ENCODE data around the gene ABI3BP.

ABI3BP gene, protein sequence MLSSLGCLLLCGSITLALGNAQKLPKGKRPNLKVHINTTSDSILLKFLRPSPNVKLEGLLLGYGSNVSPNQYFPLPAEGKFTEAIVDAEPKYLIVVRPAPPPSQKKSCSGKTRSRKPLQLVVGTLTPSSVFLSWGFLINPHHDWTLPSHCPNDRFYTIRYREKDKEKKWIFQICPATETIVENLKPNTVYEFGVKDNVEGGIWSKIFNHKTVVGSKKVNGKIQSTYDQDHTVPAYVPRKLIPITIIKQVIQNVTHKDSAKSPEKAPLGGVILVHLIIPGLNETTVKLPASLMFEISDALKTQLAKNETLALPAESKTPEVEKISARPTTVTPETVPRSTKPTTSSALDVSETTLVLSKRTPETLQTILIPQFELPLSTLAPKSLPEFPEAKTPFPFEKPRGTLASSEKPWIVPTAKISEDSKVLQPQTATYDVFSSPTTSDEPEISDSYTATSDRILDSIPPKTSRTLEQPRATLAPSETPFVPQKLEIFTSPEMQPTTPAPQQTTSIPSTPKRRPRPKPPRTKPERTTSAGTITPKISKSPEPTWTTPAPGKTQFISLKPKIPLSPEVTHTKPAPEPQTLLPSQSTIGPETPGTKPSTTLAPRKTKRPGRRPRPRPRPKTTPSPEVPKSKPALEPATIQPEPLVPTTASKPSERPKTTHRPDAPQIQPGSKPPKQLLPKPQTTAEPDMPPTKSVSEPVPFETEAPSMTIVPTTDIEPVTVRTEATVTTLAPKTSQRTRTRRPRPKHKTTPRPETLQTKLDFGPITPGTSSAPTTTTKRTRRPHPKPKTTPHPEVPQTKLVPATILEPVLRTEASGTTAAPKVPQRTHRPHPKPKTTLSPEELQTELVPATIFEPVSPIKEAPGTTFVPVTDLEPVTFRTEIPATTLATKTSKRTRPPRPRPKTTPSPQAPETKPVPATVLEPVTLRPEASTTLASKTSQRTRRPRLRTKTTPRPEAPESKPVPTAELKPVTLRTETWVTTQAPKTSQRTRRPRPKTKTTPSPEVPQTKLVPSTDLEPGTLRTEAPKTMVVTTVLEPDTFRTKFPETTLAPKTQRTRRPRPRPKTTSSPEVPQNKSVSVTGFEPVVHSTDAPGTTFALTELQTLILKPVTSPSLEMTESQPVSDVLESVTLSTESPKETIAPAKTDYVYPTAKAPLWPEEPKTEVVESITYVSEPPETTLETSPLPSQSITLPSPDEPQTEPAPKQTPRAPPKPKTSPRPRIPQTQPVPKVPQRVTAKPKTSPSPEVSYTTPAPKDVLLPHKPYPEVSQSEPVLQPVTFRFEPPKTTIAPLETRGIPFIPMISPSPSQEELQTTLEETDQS (N-terminal part only)

DNA sequence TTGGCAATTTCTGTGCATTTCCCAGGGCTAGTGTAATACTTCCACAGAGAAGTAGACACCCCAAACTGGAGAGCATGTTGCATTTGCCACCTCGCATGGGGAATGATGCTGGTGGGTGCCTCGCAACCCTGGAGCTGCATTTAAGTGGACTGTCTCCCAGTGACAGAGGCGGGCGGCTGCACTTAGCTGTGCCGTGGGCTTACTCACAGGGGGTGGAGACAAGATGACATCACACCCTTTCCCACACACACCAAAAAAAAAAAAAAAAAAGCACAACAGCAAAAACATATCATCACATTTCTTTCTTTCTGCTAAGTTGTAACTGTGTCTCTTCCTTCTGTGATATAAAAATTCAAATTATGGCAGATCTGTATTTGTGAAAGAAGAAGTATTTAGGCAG is at the start of gene ABI3BP:
Gene ABI3BP, minus strand, starts transcription at position 113 of the 400 bp plus-strand sequence. Its CDS starts 37 bp downstream, at position 76.
- no peak within 1 kb of the TSS for H3K9ac ChIP-seq (ENCODE audit: low read length)
- no peaks in the 10 kb centered on the region for H3K9me3 ChIP-seq (ENCODE audit: low read length)
- no peaks in the 10 kb centered on the region for H3K4me1 ChIP-seq (ENCODE audit: insufficient read depth, low read length, severe bottlenecking)
- no peak within 1 kb of the TSS for H3K4me2 ChIP-seq (ENCODE audit: low read length)
- no peaks in the 10 kb centered on the region for H3K79me2 ChIP-seq (ENCODE audit: insufficient read depth, low read length)
- no peak within 1 kb of the TSS for H2AFZ ChIP-seq (ENCODE audit: low read length)
- H3K4me3 ChIP-seq (ENCODE audit: low read depth, low read length, poor library complexity, severe bottlenecking) = no peak within 1 kb of the TSS
- no peak within 1 kb of the TSS for H3K27ac ChIP-seq (ENCODE audit: low read depth, low read length, poor library complexity, severe bottlenecking)
- no peaks in the 10 kb centered on the region for H3K36me3 ChIP-seq (ENCODE audit: insufficient read depth, low read length)
- H3K27me3 ChIP-seq (ENCODE audit: insufficient read depth, low read length) = no peaks in the 10 kb centered on the region
- no peaks in the 10 kb centered on the region for H3K9me2 ChIP-seq (ENCODE audit: low read depth, low read length)
- TF ChIP-seq, protein P1, sequence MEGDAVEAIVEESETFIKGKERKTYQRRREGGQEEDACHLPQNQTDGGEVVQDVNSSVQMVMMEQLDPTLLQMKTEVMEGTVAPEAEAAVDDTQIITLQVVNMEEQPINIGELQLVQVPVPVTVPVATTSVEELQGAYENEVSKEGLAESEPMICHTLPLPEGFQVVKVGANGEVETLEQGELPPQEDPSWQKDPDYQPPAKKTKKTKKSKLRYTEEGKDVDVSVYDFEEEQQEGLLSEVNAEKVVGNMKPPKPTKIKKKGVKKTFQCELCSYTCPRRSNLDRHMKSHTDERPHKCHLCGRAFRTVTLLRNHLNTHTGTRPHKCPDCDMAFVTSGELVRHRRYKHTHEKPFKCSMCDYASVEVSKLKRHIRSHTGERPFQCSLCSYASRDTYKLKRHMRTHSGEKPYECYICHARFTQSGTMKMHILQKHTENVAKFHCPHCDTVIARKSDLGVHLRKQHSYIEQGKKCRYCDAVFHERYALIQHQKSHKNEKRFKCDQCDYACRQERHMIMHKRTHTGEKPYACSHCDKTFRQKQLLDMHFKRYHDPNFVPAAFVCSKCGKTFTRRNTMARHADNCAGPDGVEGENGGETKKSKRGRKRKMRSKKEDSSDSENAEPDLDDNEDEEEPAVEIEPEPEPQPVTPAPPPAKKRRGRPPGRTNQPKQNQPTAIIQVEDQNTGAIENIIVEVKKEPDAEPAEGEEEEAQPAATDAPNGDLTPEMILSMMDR (IDR thresholded peaks at IDR 0.05; ENCODE audit: low read length) = no peak
- no peak for TF ChIP-seq EZH2 (IDR thresholded peaks at IDR 0.05; ENCODE audit: borderline replicate concordance, low read length)
- H3F3A ChIP-seq (ENCODE audit: insufficient read depth, low read length) = no peaks in the 10 kb centered on the region
- H4K20me1 ChIP-seq (ENCODE audit: insufficient read depth, low read length) = no peaks in the 10 kb centered on the region

DNA sequence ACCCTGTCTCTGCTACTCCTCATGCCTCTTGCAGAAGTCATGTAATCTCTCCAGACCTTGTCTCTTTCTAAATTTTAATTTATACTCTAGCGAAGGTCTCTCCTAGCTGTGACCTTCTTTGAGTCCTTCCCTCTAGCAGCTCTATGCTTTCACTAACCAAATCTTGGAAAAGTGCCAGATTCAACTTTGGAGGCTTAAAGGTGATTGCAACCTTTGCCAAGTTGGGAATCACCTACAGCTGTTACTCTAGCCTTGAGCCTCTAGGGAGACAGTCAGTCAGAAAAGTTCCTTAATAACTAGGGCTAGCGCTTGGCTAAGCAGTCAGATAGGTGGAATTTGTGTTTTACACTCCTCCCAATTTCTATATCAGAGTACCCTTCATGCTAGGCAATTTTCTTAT is 46.1 kb upstream of the ABI3BP start:
- no peak overlapping the region for H2AFZ ChIP-seq (ENCODE audit: low read length)
- no peak overlapping the region for H3K9ac ChIP-seq (ENCODE audit: low read length)
- H3K4me1 ChIP-seq (ENCODE audit: insufficient read depth, low read length, severe bottlenecking) = no peaks in the 10 kb centered on the region
- no peaks in the 10 kb centered on the region for H3F3A ChIP-seq (ENCODE audit: insufficient read depth, low read length)
- no peaks in the 10 kb centered on the region for H4K20me1 ChIP-seq (ENCODE audit: insufficient read depth, low read length)
- no peaks in the 10 kb centered on the region for H3K27me3 ChIP-seq (ENCODE audit: insufficient read depth, low read length)
- no peaks in the 10 kb centered on the region for H3K36me3 ChIP-seq (ENCODE audit: insufficient read depth, low read length)
- H3K4me3 ChIP-seq (ENCODE audit: low read depth, low read length, poor library complexity, severe bottlenecking) = no peak overlapping the region
- H3K27ac ChIP-seq (ENCODE audit: low read depth, low read length, poor library complexity, severe bottlenecking) = no peak overlapping the region
- H3K9me3 ChIP-seq (ENCODE audit: low read length) = no peaks in the 10 kb centered on the region
- no peaks in the 10 kb centered on the region; the same call in 1 of the 2 replicates for H3K9me2 ChIP-seq (ENCODE audit: low read depth, low read length)
- no peak for TF ChIP-seq EZH2 (IDR thresholded peaks at IDR 0.05; ENCODE audit: borderline replicate concordance, low read length)
- TF ChIP-seq, protein P1 (IDR thresholded peaks at IDR 0.05; ENCODE audit: low read length) = no peak
- H3K4me2 ChIP-seq (ENCODE audit: low read length) = no peak overlapping the region
- H3K79me2 ChIP-seq (ENCODE audit: insufficient read depth, low read length) = no peaks in the 10 kb centered on the region

DNA sequence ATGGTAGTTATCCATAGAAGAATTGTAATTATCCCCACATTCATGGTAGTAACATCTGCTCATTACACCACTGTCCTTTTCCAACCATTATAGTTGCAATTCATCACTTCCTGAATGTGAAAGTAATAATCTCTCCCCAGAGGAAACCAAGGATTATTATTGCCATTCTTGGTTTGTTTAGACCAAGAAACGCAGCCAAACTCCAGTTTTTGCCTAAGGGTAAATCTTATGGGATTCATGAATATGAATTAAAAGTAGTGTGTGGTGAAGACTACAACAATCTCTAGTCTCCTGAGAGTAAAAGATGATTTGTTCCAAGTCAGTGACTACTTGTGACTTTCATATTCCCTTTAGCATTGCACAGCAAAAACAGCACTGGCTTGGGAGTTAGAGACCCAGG is 45.7 kb upstream of the ABI3BP start:
- Histone ChIP-seq H4K20me1 (ENCODE audit: insufficient read depth, low read length) (no peaks in the 10 kb centered on the region), H3K4me2 (ENCODE audit: low read length) (no peak overlapping the region), H3K9me2 (ENCODE audit: low read depth, low read length) (no peaks in the 10 kb centered on the region), H3K4me1 (ENCODE audit: insufficient read depth, low read length, severe bottlenecking) (no peaks in the 10 kb centered on the region), H3K27me3 (ENCODE audit: insufficient read depth, low read length) (no peaks in the 10 kb centered on the region), H3K4me3 (ENCODE audit: low read depth, low read length, poor library complexity, severe bottlenecking) (no peak overlapping the region), H3K9me3 (ENCODE audit: low read length) (no peaks in the 10 kb centered on the region), H2AFZ (ENCODE audit: low read length) (no peak overlapping the region), H3K9ac (ENCODE audit: low read length) (no peak overlapping the region), H3K79me2 (ENCODE audit: insufficient read depth, low read length) (no peaks in the 10 kb centered on the region), H3F3A (ENCODE audit: insufficient read depth, low read length) (no peaks in the 10 kb centered on the region), H3K36me3 (ENCODE audit: insufficient read depth, low read length) (no peaks in the 10 kb centered on the region), H3K27ac (ENCODE audit: low read depth, low read length, poor library complexity, severe bottlenecking) (no peak overlapping the region)
- TF ChIP-seq EZH2 (IDR thresholded peaks at IDR 0.05; ENCODE audit: borderline replicate concordance, low read length) = no peak
- TF ChIP-seq, protein P1 (IDR thresholded peaks at IDR 0.05; ENCODE audit: low read length) = no peak

All from OCI-LY1 (cell line).